Measurements from ENCODE around the gene ZNF487.

The ZNF487 gene

DNA sequence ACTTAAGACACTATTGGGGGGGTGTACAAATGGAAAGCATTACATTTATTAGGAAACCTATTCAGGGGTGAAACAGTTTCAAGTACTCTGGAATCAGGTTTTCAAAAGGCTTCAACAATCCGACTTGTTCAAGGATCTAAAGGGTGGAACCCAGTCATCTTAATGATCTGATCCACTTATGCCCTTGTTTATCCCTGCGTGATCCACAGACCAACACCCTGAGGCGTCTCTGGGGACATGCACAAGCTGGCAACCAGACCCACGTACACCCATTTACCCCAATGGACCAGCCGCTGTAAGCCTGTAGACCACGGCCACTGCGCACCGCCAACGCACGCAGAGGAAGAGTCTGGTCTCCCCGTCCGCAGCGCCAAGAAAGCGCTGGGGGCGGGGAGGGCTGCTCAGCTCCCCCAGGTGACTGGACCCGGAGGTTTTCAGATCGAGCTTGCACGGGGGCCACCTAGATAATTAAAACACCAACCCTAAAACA is 41.3 kb upstream of the ZNF487 start:
- peak overlapping the region; percentile 59 for H3K4me3 ChIP-seq (ENCODE audit: low read length)
- no peak overlapping the region for H3K23ac ChIP-seq (ENCODE audit: low read length)
- H4K5ac ChIP-seq (ENCODE audit: low read length) = no peak overlapping the region
- peak overlapping the region; percentile 8 for H3K4ac ChIP-seq (ENCODE audit: low read depth, low read length)
- no peaks in the 10 kb centered on the region for H3K27me3 ChIP-seq (ENCODE audit: insufficient read depth, low read length, poor library complexity)
- peak overlapping the region; percentile 35 for H3K18ac ChIP-seq (ENCODE audit: low read length)
- H3K56ac ChIP-seq (ENCODE audit: low read length) = peak overlapping the region; percentile 88
- no peak overlapping the region for H2BK5ac ChIP-seq (ENCODE audit: low read length)
- no peak overlapping the region for H2BK120ac ChIP-seq (ENCODE audit: low read depth, low read length)
- H3K79me1 ChIP-seq (ENCODE audit: low read length) = peaks cover 14% of the 10 kb centered on the region
- DNase-seq = no peak
- peak overlapping the region; percentile 85 for H3K4me2 ChIP-seq (ENCODE audit: low read length)
- H3K27ac ChIP-seq (ENCODE audit: low read depth, low read length) = peak overlapping the region; percentile 91
- WGBS (ENCODE audit: extremely low coverage, insufficient coverage, low lambda C conversion rate) = no CpG with 5 or more reads among the region's 18 CpGs
- H3K79me2 ChIP-seq (ENCODE audit: control insufficient read depth, insufficient read depth, low read length) = peaks cover 81% of the 10 kb centered on the region
- H4K8ac ChIP-seq (ENCODE audit: low read depth, low read length) = no peak overlapping the region
- H3K36me3 ChIP-seq (ENCODE audit: control insufficient read depth, insufficient read depth, low read length) = peaks cover 13% of the 10 kb centered on the region
- H2AK5ac ChIP-seq (ENCODE audit: low read length) = no peak overlapping the region
- peaks cover 8% of the 10 kb centered on the region for H3K4me1 ChIP-seq (ENCODE audit: control insufficient read depth, low read depth, low read length)
- no peak overlapping the region for H2BK15ac ChIP-seq (replicated peaks; ENCODE audit: low read depth)
- H3K9ac ChIP-seq (ENCODE audit: low read length) = peak overlapping the region; percentile 99

DNA sequence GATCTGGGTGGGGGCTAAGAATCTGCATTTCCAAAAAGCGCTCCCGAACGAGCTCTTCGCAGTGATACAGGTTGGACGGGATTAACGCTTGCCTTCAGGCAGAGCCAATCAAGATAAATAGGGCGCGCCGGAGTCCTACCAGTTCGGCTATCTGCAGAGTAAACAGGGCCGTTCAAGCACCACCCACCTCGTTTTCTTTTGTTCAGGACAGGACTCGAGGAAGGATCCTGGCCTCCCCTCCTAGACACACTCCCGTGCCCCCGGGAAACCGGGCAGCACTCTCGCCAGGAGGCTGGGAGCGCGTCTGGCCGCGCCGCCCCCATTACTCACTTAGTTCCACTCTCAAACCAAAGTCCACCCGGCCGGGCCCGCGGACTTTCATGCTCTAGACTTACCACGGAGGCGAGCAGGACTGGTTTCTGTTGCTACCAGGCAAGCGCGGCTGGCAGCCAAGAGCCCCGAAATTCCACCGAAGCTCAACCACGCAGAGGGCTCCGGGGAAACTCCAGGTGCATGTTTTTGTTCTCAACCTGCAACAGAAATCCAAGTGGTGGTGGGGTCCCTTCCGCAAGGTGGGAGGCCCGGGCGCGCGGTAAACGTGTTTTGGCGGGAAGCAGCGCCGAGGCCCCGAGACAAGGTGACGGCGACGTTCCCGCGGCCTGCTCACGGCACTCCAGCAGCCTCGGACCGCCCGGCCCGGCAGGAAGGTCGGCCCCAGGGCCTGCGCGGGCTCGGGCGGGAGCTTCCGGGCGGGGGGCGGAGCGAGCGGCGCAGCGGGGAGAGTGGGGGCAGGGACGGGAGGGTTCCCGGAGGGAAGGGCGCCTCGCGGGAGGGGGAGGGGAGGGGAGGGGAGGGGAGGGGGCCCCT is 40.6 kb upstream of the ZNF487 start:
- peaks cover 83% of the 10 kb centered on the region for H3K79me2 ChIP-seq (ENCODE audit: control insufficient read depth, insufficient read depth, low read length)
- peaks cover 13% of the 10 kb centered on the region for H3K36me3 ChIP-seq (ENCODE audit: control insufficient read depth, insufficient read depth, low read length)
- H2BK15ac ChIP-seq (replicated peaks; ENCODE audit: low read depth) = no peak overlapping the region
- no peak overlapping the region for H2AK5ac ChIP-seq (ENCODE audit: low read length)
- peak overlapping the region; percentile 99 for H3K18ac ChIP-seq (ENCODE audit: low read length)
- peak overlapping the region; percentile 100 for H3K27ac ChIP-seq (ENCODE audit: low read depth, low read length)
- peak overlapping the region; percentile 66 for H3K23ac ChIP-seq (ENCODE audit: low read length)
- H3K4me1 ChIP-seq (ENCODE audit: control insufficient read depth, low read depth, low read length) = peaks cover 8% of the 10 kb centered on the region
- H3K4me3 ChIP-seq (ENCODE audit: low read length) = peak overlapping the region; percentile 59
- peak overlapping the region; percentile 99 for H3K9ac ChIP-seq (ENCODE audit: low read length)
- H3K56ac ChIP-seq (ENCODE audit: low read length) = peak overlapping the region; percentile 88
- peak overlapping the region; percentile 90 for H2BK5ac ChIP-seq (ENCODE audit: low read length)
- WGBS (ENCODE audit: extremely low coverage, insufficient coverage, low lambda C conversion rate) = no CpG with 5 or more reads among the region's 71 CpGs
- no peak overlapping the region for H2BK120ac ChIP-seq (ENCODE audit: low read depth, low read length)
- peak overlapping the region; percentile 85 for H3K4me2 ChIP-seq (ENCODE audit: low read length)
- peaks cover 14% of the 10 kb centered on the region for H3K79me1 ChIP-seq (ENCODE audit: low read length)
- H4K8ac ChIP-seq (ENCODE audit: low read depth, low read length) = peak overlapping the region; percentile 96
- DNase-seq = peak; percentile 91
- peak overlapping the region; percentile 81 for H4K5ac ChIP-seq (ENCODE audit: low read length)
- H3K4ac ChIP-seq (ENCODE audit: low read depth, low read length) = peak overlapping the region; percentile 95
- no peaks in the 10 kb centered on the region for H3K27me3 ChIP-seq (ENCODE audit: insufficient read depth, low read length, poor library complexity)

DNA sequence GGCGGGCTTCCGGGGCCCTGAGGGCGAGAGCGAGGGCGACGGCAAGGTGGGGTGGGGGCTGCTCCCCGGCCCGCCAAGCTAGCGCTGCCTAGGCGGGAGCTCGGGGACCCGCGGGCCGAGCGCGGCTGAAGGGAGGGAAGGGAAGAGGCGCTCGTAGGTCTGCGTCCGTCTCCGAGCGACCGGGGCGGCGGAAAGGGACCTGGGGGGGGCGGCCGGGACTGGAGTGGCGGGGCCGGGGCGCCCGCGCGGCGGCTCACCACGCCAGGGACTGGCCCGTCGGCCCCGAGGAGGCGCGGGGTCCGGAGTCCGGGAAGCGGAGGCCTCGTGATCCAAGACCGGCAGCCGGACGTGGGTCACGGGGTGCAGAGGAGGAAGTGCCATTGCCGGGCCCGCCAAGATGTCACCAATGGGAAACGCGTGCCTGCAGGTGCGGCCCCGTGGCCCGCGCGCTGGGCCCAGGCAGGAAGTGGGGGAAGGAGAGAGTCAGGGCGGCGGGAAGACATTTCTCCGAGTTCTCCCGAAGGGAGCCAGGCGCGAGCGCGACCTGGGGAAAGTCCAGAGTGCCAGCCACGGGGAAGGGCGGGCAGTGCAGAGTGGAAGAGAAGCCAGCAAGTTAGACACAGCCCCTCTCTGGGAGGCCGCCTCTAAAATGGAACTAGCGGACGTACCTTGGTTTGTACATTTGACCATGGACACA is 39.8 kb upstream of the ZNF487 start:
- Histone ChIP-seq H3K56ac (ENCODE audit: low read length) (peak overlapping the region; percentile 88), H2BK15ac (replicated peaks; ENCODE audit: low read depth) (no peak overlapping the region), H3K18ac (ENCODE audit: low read length) (peak overlapping the region; percentile 97), H4K8ac (ENCODE audit: low read depth, low read length) (peak overlapping the region; percentile 96), H4K5ac (ENCODE audit: low read length) (no peak overlapping the region), H3K9ac (ENCODE audit: low read length) (peak overlapping the region; percentile 88), H3K4me1 (ENCODE audit: control insufficient read depth, low read depth, low read length) (peaks cover 8% of the 10 kb centered on the region), H3K27me3 (ENCODE audit: insufficient read depth, low read length, poor library complexity) (no peaks in the 10 kb centered on the region), H2AK5ac (ENCODE audit: low read length) (no peak overlapping the region), H2BK120ac (ENCODE audit: low read depth, low read length) (peak overlapping the region; percentile 29), H3K4me3 (ENCODE audit: low read length) (peak overlapping the region; percentile 52), H3K79me2 (ENCODE audit: control insufficient read depth, insufficient read depth, low read length) (peaks cover 82% of the 10 kb centered on the region), H3K23ac (ENCODE audit: low read length) (peak overlapping the region; percentile 89), H3K4ac (ENCODE audit: low read depth, low read length) (peak overlapping the region; percentile 95), H3K4me2 (ENCODE audit: low read length) (peak overlapping the region; percentile 81), H3K79me1 (ENCODE audit: low read length) (peaks cover 9% of the 10 kb centered on the region), H3K36me3 (ENCODE audit: control insufficient read depth, insufficient read depth, low read length) (peaks cover 8% of the 10 kb centered on the region), H3K27ac (ENCODE audit: low read depth, low read length) (peak overlapping the region; percentile 100), H2BK5ac (ENCODE audit: low read length) (no peak overlapping the region)
- DNase-seq = peak; percentile 97
- WGBS (ENCODE audit: extremely low coverage, insufficient coverage, low lambda C conversion rate) = no CpG with 5 or more reads among the region's 70 CpGs

DNA sequence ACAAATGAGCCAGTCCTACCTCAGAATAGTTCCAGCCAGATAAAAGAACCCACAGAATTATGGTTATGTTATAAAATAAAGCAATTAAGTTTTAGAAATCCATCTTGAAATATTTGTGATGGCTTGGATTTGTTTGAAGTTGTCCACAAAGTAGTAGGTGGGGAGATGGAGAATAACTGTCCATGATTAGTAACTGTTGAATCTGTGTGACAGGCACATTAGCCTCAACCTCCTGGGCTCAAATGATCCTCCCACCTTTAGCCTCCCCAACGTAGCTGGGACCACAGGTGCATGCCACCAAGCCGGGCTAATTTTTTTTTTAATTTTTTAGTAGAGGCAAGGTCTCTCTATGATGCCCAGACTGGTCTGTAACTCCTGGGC is 38.0 kb upstream of the ZNF487 start:
- Histone ChIP-seq H2AK5ac (ENCODE audit: low read length) (no peak overlapping the region), H3K79me2 (ENCODE audit: control insufficient read depth, insufficient read depth, low read length) (peaks cover 85% of the 10 kb centered on the region), H3K4me2 (ENCODE audit: low read length) (no peak overlapping the region), H2BK15ac (replicated peaks; ENCODE audit: low read depth) (no peak overlapping the region), H4K8ac (ENCODE audit: low read depth, low read length) (no peak overlapping the region), H4K5ac (ENCODE audit: low read length) (no peak overlapping the region), H3K23ac (ENCODE audit: low read length) (no peak overlapping the region), H3K79me1 (ENCODE audit: low read length) (peaks cover under 1% of the 10 kb centered on the region), H3K27me3 (ENCODE audit: insufficient read depth, low read length, poor library complexity) (no peaks in the 10 kb centered on the region), H3K27ac (ENCODE audit: low read depth, low read length) (no peak overlapping the region), H3K36me3 (ENCODE audit: control insufficient read depth, insufficient read depth, low read length) (peaks cover under 1% of the 10 kb centered on the region), H3K56ac (ENCODE audit: low read length) (no peak overlapping the region), H2BK5ac (ENCODE audit: low read length) (no peak overlapping the region), H3K4me3 (ENCODE audit: low read length) (no peak overlapping the region), H3K4ac (ENCODE audit: low read depth, low read length) (no peak overlapping the region), H2BK120ac (ENCODE audit: low read depth, low read length) (no peak overlapping the region), H3K18ac (ENCODE audit: low read length) (no peak overlapping the region), H3K4me1 (ENCODE audit: control insufficient read depth, low read depth, low read length) (peaks cover 8% of the 10 kb centered on the region), H3K9ac (ENCODE audit: low read length) (no peak overlapping the region)
- DNase-seq = no peak
- no CpG with 5 or more reads among the region's 2 CpGs for WGBS (ENCODE audit: extremely low coverage, insufficient coverage, low lambda C conversion rate)

DNA sequence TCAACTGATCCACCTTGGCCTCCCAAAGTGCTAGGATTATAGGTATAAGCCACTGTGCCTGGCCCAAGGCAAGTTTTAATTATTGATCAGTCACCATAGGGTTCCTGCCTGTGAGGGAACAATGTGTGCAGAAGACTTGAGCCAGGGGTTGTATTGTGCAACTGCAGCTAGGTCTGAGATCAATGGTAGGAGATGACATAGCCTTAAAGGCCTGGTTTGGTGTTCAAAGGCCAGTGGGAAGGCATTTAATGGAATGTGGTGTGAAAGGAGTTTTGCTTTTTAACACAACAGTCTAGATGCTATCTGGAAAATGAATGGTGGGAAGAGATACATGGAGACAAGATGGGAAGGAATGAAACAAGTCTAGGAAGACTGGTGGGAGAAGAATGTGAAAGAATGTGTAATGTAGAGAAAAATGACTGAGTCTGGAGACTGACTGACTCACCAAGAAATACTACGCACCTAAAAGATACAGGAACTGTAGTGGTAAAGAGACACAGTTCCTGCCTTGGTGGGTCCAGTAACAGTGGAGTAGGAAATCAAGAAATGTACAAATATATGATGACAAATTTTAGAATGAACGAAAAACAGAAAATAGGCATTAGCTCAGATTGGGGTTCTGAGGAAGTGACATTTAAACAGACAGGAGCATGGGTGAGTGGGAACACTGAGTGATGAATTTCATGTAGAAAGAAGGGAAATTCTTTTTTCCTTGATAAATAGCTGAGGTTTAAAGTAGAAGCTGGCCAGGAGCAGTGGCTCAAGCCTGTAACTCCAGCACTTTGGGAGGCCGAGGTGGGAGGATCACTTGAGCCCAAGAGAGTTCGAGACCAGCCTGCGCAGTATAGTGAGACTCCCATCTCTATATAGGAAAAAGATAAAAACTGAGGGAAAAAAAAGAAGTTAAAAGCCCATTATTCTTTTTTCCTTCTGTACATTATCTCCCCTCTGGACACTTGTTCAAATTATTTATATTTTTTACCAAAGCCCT is 37.3 kb upstream of the ZNF487 start:
- Histone ChIP-seq H3K27me3 (ENCODE audit: insufficient read depth, low read length, poor library complexity) (no peaks in the 10 kb centered on the region), H3K79me1 (ENCODE audit: low read length) (no peaks in the 10 kb centered on the region), H3K27ac (ENCODE audit: low read depth, low read length) (no peak overlapping the region), H4K8ac (ENCODE audit: low read depth, low read length) (no peak overlapping the region), H3K36me3 (ENCODE audit: control insufficient read depth, insufficient read depth, low read length) (no peaks in the 10 kb centered on the region), H3K9ac (ENCODE audit: low read length) (peak overlapping the region; percentile 0), H2BK5ac (ENCODE audit: low read length) (no peak overlapping the region), H2AK5ac (ENCODE audit: low read length) (no peak overlapping the region), H3K18ac (ENCODE audit: low read length) (no peak overlapping the region), H3K79me2 (ENCODE audit: control insufficient read depth, insufficient read depth, low read length) (peaks cover 84% of the 10 kb centered on the region), H3K56ac (ENCODE audit: low read length) (no peak overlapping the region), H3K23ac (ENCODE audit: low read length) (no peak overlapping the region), H4K5ac (ENCODE audit: low read length) (no peak overlapping the region), H2BK15ac (replicated peaks; ENCODE audit: low read depth) (no peak overlapping the region), H3K4me1 (ENCODE audit: control insufficient read depth, low read depth, low read length) (peaks cover 8% of the 10 kb centered on the region), H2BK120ac (ENCODE audit: low read depth, low read length) (no peak overlapping the region), H3K4ac (ENCODE audit: low read depth, low read length) (no peak overlapping the region), H3K4me2 (ENCODE audit: low read length) (no peak overlapping the region), H3K4me3 (ENCODE audit: low read length) (no peak overlapping the region)
- no CpG with 5 or more reads among the region's 5 CpGs for WGBS (ENCODE audit: extremely low coverage, insufficient coverage, low lambda C conversion rate)
- peak; percentile 57 for DNase-seq

Data from mesendoderm (in vitro differentiated cells).